ENCODE results near the gene EML4.

GRCh38 chr2:42298996-42299754, 130.0 kb downstream of the EML4 start:
- TF ChIP-seq POLR2A (IDR thresholded peaks at IDR 0.05) (no peak), CTCF (IDR thresholded peaks at IDR 0.05) (no peak)
